Calu3 (cell line): ENCODE data around the gene NCOA6. TPM values are rescaled to one million over a fixed set of nuclear protein-coding genes. Genes with fewer than 3 reads are reported as not detected.

Source experiments
- BruUV-seq: library from RNA; stranded (reverse); fragments of 400-500 nt; replicated peaks from 2 replicates; lab custom pipeline; 2021; lab: Mats Ljungman, UMichigan
- CTCF ChIA-PET: fragments of 300-600 bp; sonication (Branson Sonifier 250); formaldehyde crosslinking; loops from one replicate; lab custom pipeline; 2022; ENCODE audit warnings: antibody characterized with exemption; lab: Charles Lee
- DNase-seq: peaks from one replicate; pipeline ENCODE4 v3.0.0; 2022
- H3K27ac Mint-ChIP-seq: one replicate; pipeline ENCODE4 v1.8.0; 2022; ENCODE audit warnings: mixed read lengths; ENCODE audit not compliant: unreplicated experiment
- H3K27me3 Mint-ChIP-seq: one replicate; pipeline ENCODE4 v1.8.0; 2022; ENCODE audit warnings: mixed read lengths; ENCODE audit not compliant: unreplicated experiment
- H3K36me3 Mint-ChIP-seq: one replicate; pipeline ENCODE4 v1.8.0; 2022; ENCODE audit warnings: mild to moderate bottlenecking, moderate library complexity, mixed read lengths; ENCODE audit not compliant: insufficient read depth, unreplicated experiment
- H3K4me1 Mint-ChIP-seq: one replicate; pipeline ENCODE4 v1.8.0; 2022; ENCODE audit warnings: mild to moderate bottlenecking, low read depth, mixed read lengths; ENCODE audit not compliant: unreplicated experiment
- H3K4me3 Mint-ChIP-seq: one replicate; pipeline ENCODE4 v1.8.0; 2022; ENCODE audit warnings: mild to moderate bottlenecking, low read depth, moderate library complexity, mixed read lengths; ENCODE audit not compliant: unreplicated experiment
- H3K9me3 Mint-ChIP-seq: one replicate; pipeline ENCODE4 v1.8.0; 2022; ENCODE audit warnings: low read depth, mixed read lengths; ENCODE audit not compliant: unreplicated experiment
- CTCF ChIP-seq: fragments of 200-600 bp; IDR thresholded peaks from one replicate; pipeline ENCODE4 v1.8.0; 2022; ENCODE audit warnings: antibody characterized with exemption; ENCODE audit not compliant: unreplicated experiment
- intact Hi-C: fragments of 100-400 bp; cut with micrococcal nuclease; formaldehyde crosslinking; loops from one replicate; pipeline ENCODE4 v1.10.0; 2022; ENCODE audit not compliant: unreplicated experiment
- total RNA-seq: library from RNA; stranded (reverse); gene quantifications from 2 replicates; pipeline ENCODE4 v1.2.3, GENCODE V29; 2022

NCOA6 gene
- total RNA-seq, 1 experiment from 2014 or later = 42.8 TPM

- H3K36me3 Mint-ChIP-seq = peaks cover 46% of the 10 kb centered on the region
- no peak overlapping the region for H3K27ac Mint-ChIP-seq
- no TSS peak for BruUV-seq
- no peaks in the 10 kb centered on the region for H3K4me1 Mint-ChIP-seq
- no peak for TF ChIP-seq CTCF
- H3K9me3 Mint-ChIP-seq = no peaks in the 10 kb centered on the region
- CTCF ChIA-PET = interaction anchor here (1.0 to 1.8 kb wide), 2 partner anchors 9 to 16 kb away, joined by 4 to 7 read pairs; no protein-coding TSS in a partner anchor
- intact Hi-C loops = no loop called here
- no peak for DNase-seq
- H3K4me3 Mint-ChIP-seq = no peak overlapping the region
- H3K27me3 Mint-ChIP-seq = no peaks in the 10 kb centered on the region
Observed at GRCh38 chr20:34753706-34754461, 71.6 kb downstream of the NCOA6 start.

- Mint-ChIP-seq H3K4me3 (no peak overlapping the region), H3K9me3 (no peaks in the 10 kb centered on the region), H3K4me1 (no peaks in the 10 kb centered on the region), H3K27me3 (no peaks in the 10 kb centered on the region), H3K27ac (no peak overlapping the region), H3K36me3 (peaks cover 47% of the 10 kb centered on the region)
- no TSS peak for BruUV-seq
- CTCF ChIA-PET = interaction anchor here (0.6 kb wide), 2 partner anchors 18 to 42 kb away, joined by 3 read pairs; no protein-coding TSS in a partner anchor
- TF ChIP-seq CTCF = no peak
- DNase-seq = no peak
- intact Hi-C loops = no loop called here
Observed at GRCh38 chr20:34751453-34751852, 74.0 kb downstream of the NCOA6 start.

GRCh38 chr20:34750484-34750883 is 75.0 kb downstream of the NCOA6 start:
- DNase-seq = no peak
- no peaks in the 10 kb centered on the region for H3K4me1 Mint-ChIP-seq
- no peaks in the 10 kb centered on the region for H3K9me3 Mint-ChIP-seq
- intact Hi-C loops = no loop called here
- TF ChIP-seq CTCF = no peak
- CTCF ChIA-PET = interaction anchor here (0.6 kb wide), 1 partner anchor 155 kb away, joined by 6 read pairs; no protein-coding TSS in a partner anchor
- BruUV-seq = no TSS peak
- no peak overlapping the region for H3K4me3 Mint-ChIP-seq
- H3K36me3 Mint-ChIP-seq = peaks cover 45% of the 10 kb centered on the region
- no peak overlapping the region for H3K27ac Mint-ChIP-seq
- H3K27me3 Mint-ChIP-seq = no peaks in the 10 kb centered on the region

GRCh38 chr20:34748709-34749108 is 76.7 kb downstream of the NCOA6 start:
- Mint-ChIP-seq H3K4me1 (no peaks in the 10 kb centered on the region), H3K27ac (no peak overlapping the region), H3K9me3 (no peaks in the 10 kb centered on the region), H3K27me3 (no peaks in the 10 kb centered on the region), H3K36me3 (peaks cover 47% of the 10 kb centered on the region), H3K4me3 (no peak overlapping the region)
- BruUV-seq = no TSS peak
- CTCF ChIA-PET = interaction anchor here (0.9 to 1.4 kb wide), 2 partner anchors 10 to 21 kb away, joined by 3 to 4 read pairs; no protein-coding TSS in a partner anchor
- TF ChIP-seq CTCF = no peak
- DNase-seq = no peak
- intact Hi-C loops = no loop called here
